Neural cell (in vitro differentiated cells): ENCODE data around the gene INSIG1. TPM values are rescaled to one million over a fixed set of nuclear protein-coding genes. Genes with fewer than 3 reads are reported as not detected.

Experiments used
- H2AFZ ChIP-seq: fragments of 200-600, 300-800 bp; sonication (generic), shearing (Covaris generic); 2 replicates; pipeline ENCODE4 v1.6.0; 2014; ENCODE audit warnings: low read depth, mild to moderate bottlenecking, antibody characterized with exemption, low read length, moderate library complexity
- H3F3A ChIP-seq: fragments of 200-600 bp; shearing (Covaris generic); 2 replicates; pipeline ENCODE4 v1.6.1; 2016; ENCODE audit warnings: mild to moderate bottlenecking, moderate library complexity, mixed read lengths, antibody characterized with exemption, low read length; ENCODE audit not compliant: insufficient read depth, poor library complexity, severe bottlenecking
- H3K27ac ChIP-seq: fragments of 200-600, 300-800 bp; sonication (generic), shearing (Covaris generic); 2 replicates; pipeline ENCODE4 v1.5.1; 2014; ENCODE audit warnings: mild to moderate bottlenecking, low read length, moderate library complexity
- H3K27me3 ChIP-seq: fragments of 300-800, 200-600 bp; sonication (generic), shearing (Covaris generic); 2 replicates; pipeline ENCODE4 v1.6.0; 2014; ENCODE audit warnings: mild to moderate bottlenecking, low read depth, low read length, moderate library complexity; ENCODE audit not compliant: insufficient read depth
- H3K36me3 ChIP-seq: fragments of 300-800, 200-600 bp; sonication (generic), shearing (Covaris generic); 2 replicates; pipeline ENCODE4 v1.5.1; 2014; ENCODE audit warnings: mild to moderate bottlenecking, antibody characterized with exemption, low read length, moderate library complexity; ENCODE audit not compliant: insufficient read depth
- H3K4me2 ChIP-seq: fragments of 300-800, 200-600 bp; sonication (generic), shearing (Covaris generic); 2 replicates; pipeline ENCODE4 v1.6.0; 2014; ENCODE audit warnings: mild to moderate bottlenecking, low read length
- H3K4me3 ChIP-seq: fragments of 300-800, 200-600 bp; sonication (generic), shearing (Covaris generic); 2 replicates; pipeline ENCODE4 v1.5.1; 2014; ENCODE audit warnings: mild to moderate bottlenecking, low read length, moderate library complexity
- H3K79me2 ChIP-seq: fragments of 200-600 bp; shearing (Covaris generic); replicated peaks from 2 replicates; pipeline ENCODE4 v1.6.0; 2014; ENCODE audit warnings: mild to moderate bottlenecking, low read length, moderate library complexity; ENCODE audit not compliant: insufficient read depth
- H3K9ac ChIP-seq: fragments of 300-800, 200-600 bp; sonication (generic), shearing (Covaris generic); 2 replicates; pipeline ENCODE4 v1.6.1; 2016; ENCODE audit warnings: mild to moderate bottlenecking, low read length, mixed read lengths
- H3K9me2 ChIP-seq: fragments of 200-600 bp; shearing (Covaris generic); 2 replicates; pipeline ENCODE4 v1.6.1; 2016; ENCODE audit warnings: mild to moderate bottlenecking, low read length, mixed read lengths; ENCODE audit not compliant: insufficient read depth
- H3K9me3 ChIP-seq: fragments of 200-600, 300-800 bp; sonication (generic), shearing (Covaris generic); 2 replicates; pipeline ENCODE4 v1.6.1; 2016; ENCODE audit warnings: mild to moderate bottlenecking, mixed run types, low read length, moderate library complexity, mixed read lengths
- H4K20me1 ChIP-seq: fragments of 200-600 bp; shearing (Covaris generic); 2 replicates; pipeline ENCODE4 v1.6.1; 2016; ENCODE audit warnings: mild to moderate bottlenecking, mixed run types; ENCODE audit not compliant: insufficient read depth
- EP300 ChIP-seq: fragments of 450-650 bp; conservative IDR thresholded peaks from 2 replicates; pipeline ENCODE4 v1.6.1; 2014; ENCODE audit warnings: antibody characterized with exemption, mild to moderate bottlenecking, moderate library complexity; ENCODE audit not compliant: poor library complexity, severe bottlenecking
- EZH2 ChIP-seq: fragments of 200-600, 300-800 bp; shearing (Covaris generic), sonication (generic); IDR thresholded peaks from 2 replicates; pipeline ENCODE4 v1.6.1; 2014; ENCODE audit warnings: antibody characterized with exemption, low read length, borderline replicate concordance, mild to moderate bottlenecking; ENCODE audit not compliant: insufficient read depth, poor library complexity, severe bottlenecking
- MXI1 ChIP-seq: fragments of 450-650 bp; conservative IDR thresholded peaks from 2 replicates; pipeline ENCODE4 v1.6.1; 2014; ENCODE audit warnings: antibody characterized with exemption, mild to moderate bottlenecking; ENCODE audit not compliant: poor library complexity, severe bottlenecking
- POLR2AphosphoS5 ChIP-seq: IDR thresholded peaks from 2 replicates; pipeline ENCODE4 v1.6.1; 2012
- RAD21 ChIP-seq: fragments of 450-650 bp; conservative IDR thresholded peaks from 2 replicates; pipeline ENCODE4 v1.6.1; 2014; ENCODE audit warnings: antibody characterized with exemption, mild to moderate bottlenecking, moderate library complexity
- SMC3 ChIP-seq: fragments of 450-650 bp; conservative IDR thresholded peaks from 2 replicates; pipeline ENCODE4 v1.6.1; 2014; ENCODE audit warnings: antibody characterized with exemption, mild to moderate bottlenecking, moderate library complexity; ENCODE audit not compliant: poor library complexity
- TAF1 ChIP-seq: IDR thresholded peaks from 2 replicates; pipeline ENCODE4 v1.6.1; 2012; ENCODE audit warnings: low read depth
- polyA plus RNA-seq: library from polyadenylated mRNA; depleted of rRNA; stranded (reverse); fragments of >200 nt; gene quantifications from 2 replicates; pipeline ENCODE4 v1.2.3, GENCODE V29; 2014
- TF ChIP-seq, protein P1 (sequence below): fragments of 450-650 bp; IDR thresholded peaks from 2 replicates; pipeline ENCODE4 v1.5.1; 2014; ENCODE audit warnings: antibody characterized with exemption, mild to moderate bottlenecking, moderate library complexity; ENCODE audit not compliant: poor library complexity, severe bottlenecking
- TF ChIP-seq, protein P2 (sequence below): IDR thresholded peaks from 2 replicates; pipeline ENCODE4 v1.6.1; 2012; ENCODE audit warnings: borderline replicate concordance

INSIG1 gene
- polyA plus RNA-seq, 1 donor from 2014 or later: 71.0 TPM

DNA sequence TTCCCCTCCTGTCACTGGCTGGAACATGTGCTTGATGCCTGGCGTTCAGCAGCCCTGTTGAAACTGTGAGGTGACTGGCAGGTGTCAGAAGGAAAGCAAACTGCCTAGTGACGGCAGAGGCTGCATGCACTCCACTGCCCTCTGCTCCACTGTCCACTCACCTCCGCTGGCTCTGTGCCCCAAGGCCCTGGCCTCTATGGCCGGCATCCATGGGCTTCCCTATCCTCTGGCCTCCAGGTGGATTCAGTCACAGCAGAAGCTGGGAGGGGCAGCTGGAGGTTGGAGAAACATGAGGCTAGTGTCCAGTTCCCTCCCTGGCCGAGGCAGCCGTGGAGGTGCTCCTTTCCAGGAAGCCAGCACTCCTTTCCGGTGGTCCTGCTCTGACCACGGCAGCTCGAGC, 31.2 kb upstream of the INSIG1 start:
- Histone ChIP-seq H3K9ac (no peak overlapping the region), H3K79me2 (no peaks in the 10 kb centered on the region), H3F3A (no peaks in the 10 kb centered on the region), H3K4me2 (no peak overlapping the region), H3K9me2 (no peaks in the 10 kb centered on the region), H4K20me1 (no peaks in the 10 kb centered on the region), H2AFZ (no peak overlapping the region), H3K36me3 (no peaks in the 10 kb centered on the region), H3K4me3 (no peak overlapping the region), H3K27ac (no peak overlapping the region), H3K27me3 (no peaks in the 10 kb centered on the region), H3K9me3 (no peaks in the 10 kb centered on the region)
- TF ChIP-seq POLR2AphosphoS5: no peak
- no peak for TF ChIP-seq EZH2
- TF ChIP-seq, protein P1, sequence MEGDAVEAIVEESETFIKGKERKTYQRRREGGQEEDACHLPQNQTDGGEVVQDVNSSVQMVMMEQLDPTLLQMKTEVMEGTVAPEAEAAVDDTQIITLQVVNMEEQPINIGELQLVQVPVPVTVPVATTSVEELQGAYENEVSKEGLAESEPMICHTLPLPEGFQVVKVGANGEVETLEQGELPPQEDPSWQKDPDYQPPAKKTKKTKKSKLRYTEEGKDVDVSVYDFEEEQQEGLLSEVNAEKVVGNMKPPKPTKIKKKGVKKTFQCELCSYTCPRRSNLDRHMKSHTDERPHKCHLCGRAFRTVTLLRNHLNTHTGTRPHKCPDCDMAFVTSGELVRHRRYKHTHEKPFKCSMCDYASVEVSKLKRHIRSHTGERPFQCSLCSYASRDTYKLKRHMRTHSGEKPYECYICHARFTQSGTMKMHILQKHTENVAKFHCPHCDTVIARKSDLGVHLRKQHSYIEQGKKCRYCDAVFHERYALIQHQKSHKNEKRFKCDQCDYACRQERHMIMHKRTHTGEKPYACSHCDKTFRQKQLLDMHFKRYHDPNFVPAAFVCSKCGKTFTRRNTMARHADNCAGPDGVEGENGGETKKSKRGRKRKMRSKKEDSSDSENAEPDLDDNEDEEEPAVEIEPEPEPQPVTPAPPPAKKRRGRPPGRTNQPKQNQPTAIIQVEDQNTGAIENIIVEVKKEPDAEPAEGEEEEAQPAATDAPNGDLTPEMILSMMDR: no peak
- TF ChIP-seq SMC3: no peak
- TF ChIP-seq RAD21: no peak
- no peak for TF ChIP-seq EP300
- no peak for TF ChIP-seq MXI1

DNA sequence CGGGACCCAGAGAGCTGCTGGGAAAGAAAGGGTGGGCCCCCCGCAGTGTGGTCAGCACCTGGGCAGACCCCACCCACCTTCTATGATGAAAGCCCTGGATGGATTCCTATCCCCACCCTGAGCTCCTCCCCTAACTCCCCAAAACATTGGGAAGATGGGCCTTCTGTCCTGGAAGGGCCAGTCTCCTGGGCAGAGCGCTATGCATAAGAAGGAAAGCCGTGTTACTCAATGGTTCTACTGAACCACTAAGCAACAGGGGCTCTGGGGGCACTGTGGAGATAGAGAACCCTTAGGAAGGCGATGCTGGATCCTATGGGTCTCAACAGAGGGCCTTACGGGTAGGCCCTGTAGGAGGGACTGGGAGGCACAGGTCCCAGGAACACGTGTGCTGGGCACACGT, 30.7 kb upstream of the INSIG1 start:
- H3K27ac ChIP-seq: no peak overlapping the region
- H3K9me2 ChIP-seq: no peaks in the 10 kb centered on the region
- no peaks in the 10 kb centered on the region for H3K36me3 ChIP-seq
- TF ChIP-seq, protein P1: no peak
- TF ChIP-seq TAF1: no peak
- TF ChIP-seq EP300: no peak
- TF ChIP-seq POLR2AphosphoS5: no peak
- no peak for TF ChIP-seq RAD21
- no peak for TF ChIP-seq EZH2
- TF ChIP-seq, protein P2, sequence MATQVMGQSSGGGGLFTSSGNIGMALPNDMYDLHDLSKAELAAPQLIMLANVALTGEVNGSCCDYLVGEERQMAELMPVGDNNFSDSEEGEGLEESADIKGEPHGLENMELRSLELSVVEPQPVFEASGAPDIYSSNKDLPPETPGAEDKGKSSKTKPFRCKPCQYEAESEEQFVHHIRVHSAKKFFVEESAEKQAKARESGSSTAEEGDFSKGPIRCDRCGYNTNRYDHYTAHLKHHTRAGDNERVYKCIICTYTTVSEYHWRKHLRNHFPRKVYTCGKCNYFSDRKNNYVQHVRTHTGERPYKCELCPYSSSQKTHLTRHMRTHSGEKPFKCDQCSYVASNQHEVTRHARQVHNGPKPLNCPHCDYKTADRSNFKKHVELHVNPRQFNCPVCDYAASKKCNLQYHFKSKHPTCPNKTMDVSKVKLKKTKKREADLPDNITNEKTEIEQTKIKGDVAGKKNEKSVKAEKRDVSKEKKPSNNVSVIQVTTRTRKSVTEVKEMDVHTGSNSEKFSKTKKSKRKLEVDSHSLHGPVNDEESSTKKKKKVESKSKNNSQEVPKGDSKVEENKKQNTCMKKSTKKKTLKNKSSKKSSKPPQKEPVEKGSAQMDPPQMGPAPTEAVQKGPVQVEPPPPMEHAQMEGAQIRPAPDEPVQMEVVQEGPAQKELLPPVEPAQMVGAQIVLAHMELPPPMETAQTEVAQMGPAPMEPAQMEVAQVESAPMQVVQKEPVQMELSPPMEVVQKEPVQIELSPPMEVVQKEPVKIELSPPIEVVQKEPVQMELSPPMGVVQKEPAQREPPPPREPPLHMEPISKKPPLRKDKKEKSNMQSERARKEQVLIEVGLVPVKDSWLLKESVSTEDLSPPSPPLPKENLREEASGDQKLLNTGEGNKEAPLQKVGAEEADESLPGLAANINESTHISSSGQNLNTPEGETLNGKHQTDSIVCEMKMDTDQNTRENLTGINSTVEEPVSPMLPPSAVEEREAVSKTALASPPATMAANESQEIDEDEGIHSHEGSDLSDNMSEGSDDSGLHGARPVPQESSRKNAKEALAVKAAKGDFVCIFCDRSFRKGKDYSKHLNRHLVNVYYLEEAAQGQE: no peak
- TF ChIP-seq SMC3: no peak
- TF ChIP-seq MXI1: no peak
- no peaks in the 10 kb centered on the region for H3K27me3 ChIP-seq
- H3K4me2 ChIP-seq: no peak overlapping the region
- H3K4me3 ChIP-seq: no peak overlapping the region
- no peaks in the 10 kb centered on the region for H3F3A ChIP-seq
- no peaks in the 10 kb centered on the region for H3K9me3 ChIP-seq
- H2AFZ ChIP-seq: no peak overlapping the region
- H4K20me1 ChIP-seq: no peaks in the 10 kb centered on the region
- H3K9ac ChIP-seq: no peak overlapping the region
- no peaks in the 10 kb centered on the region for H3K79me2 ChIP-seq
